Measurements from ENCODE around the gene SLC6A14. TPM values are rescaled to one million over a fixed set of nuclear protein-coding genes. Genes with fewer than 3 reads are reported as not detected.

SLC6A14 gene
- total and polyA plus RNA-seq, 2 of the 8 experiments (the other 6 are each of a cell fraction or from before 2014, with no cell fraction given) = not detected

DNA sequence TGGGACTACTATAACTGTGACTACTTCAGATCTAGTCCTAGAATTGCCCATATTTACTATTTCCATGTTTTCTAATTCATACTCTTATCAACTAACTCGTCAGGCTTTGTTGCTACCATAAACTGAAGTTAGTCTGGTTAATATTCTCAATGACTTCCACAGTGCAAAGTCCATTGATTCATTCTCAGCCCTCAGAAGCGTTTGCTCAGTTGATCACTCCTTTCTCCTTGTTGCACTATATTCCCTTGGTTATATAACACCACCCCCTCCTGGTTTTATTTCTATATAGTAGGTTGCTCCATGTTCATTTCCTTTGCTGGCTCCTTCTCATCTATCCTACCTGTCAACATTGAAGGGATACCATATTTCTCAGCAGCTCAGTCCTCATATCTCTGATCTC lies 27.2 kb upstream of the SLC6A14 start:
- Histone ChIP-seq H3K18ac (ENCODE audit: extremely low read depth, low read length) (no peak overlapping the region), H2BK20ac (ENCODE audit: low read length) (no peak overlapping the region), H3K79me1 (ENCODE audit: low read depth, low read length) (no peaks in the 10 kb centered on the region), H3K9me3 (ENCODE audit: insufficient read depth in 2 of 2, low read depth in 1 of 2, low read length in 1 of 2) (peaks cover 0 to 5% of the 10 kb centered on the region in 2 experiments; a peak in 1 of 4 replicates), H3K27ac (ENCODE audit: low read depth, low read length) (no peak overlapping the region), H3K4ac (replicated peaks; ENCODE audit: insufficient read length, low read depth, low read length) (no peak overlapping the region), H3K23me2 (ENCODE audit: low read depth, low read length) (no peaks in the 10 kb centered on the region), H4K91ac (replicated peaks; ENCODE audit: insufficient read length, low read length) (no peak overlapping the region), H3K36me3 (ENCODE audit: control insufficient read depth in 2 of 4, insufficient read depth in 4 of 4, low read length in 3 of 4) (no peaks in the 10 kb centered on the region), H3K4me3 (ENCODE audit: extremely low read depth in 1 of 4, insufficient read depth in 2 of 4, low read depth in 3 of 4, low read length in 4 of 4) (no peak overlapping the region), H4K20me1 (replicated peaks in 1 of 2; ENCODE audit: control insufficient read depth in 1 of 2, insufficient read depth in 2 of 2, low read length in 2 of 2) (no peaks in the 10 kb centered on the region), H2BK15ac (ENCODE audit: low read length) (no peak overlapping the region), H4K5ac (ENCODE audit: insufficient read length, low read depth, low read length) (no peak overlapping the region), H2BK12ac (ENCODE audit: low read depth, low read length) (no peak overlapping the region), H2BK5ac (ENCODE audit: low read depth, low read length) (no peak overlapping the region), H3K4me1 (replicated peaks in 1 of 4; ENCODE audit: control insufficient read depth in 3 of 4, insufficient read depth in 4 of 4, low read length in 3 of 4) (no peaks in the 10 kb centered on the region), H3K56ac (replicated peaks; ENCODE audit: insufficient read length, low read depth, low read length) (no peak overlapping the region), H3K79me2 (ENCODE audit: control insufficient read depth in 1 of 2, insufficient read depth in 2 of 2, low read length in 2 of 2) (no peaks in the 10 kb centered on the region), H4K8ac (ENCODE audit: extremely low read depth, insufficient read depth, low read length) (no peak overlapping the region), H3K23ac (ENCODE audit: insufficient read length) (no peak overlapping the region), H3K27me3 (replicated peaks in 1 of 4; ENCODE audit: control insufficient read depth in 3 of 4, extremely low read depth in 1 of 4, insufficient read depth in 3 of 4, low read length in 3 of 4) (no peaks in the 10 kb centered on the region), H3K14ac (ENCODE audit: insufficient read length) (no peak overlapping the region), H2AK5ac (ENCODE audit: low read depth, low read length) (no peak overlapping the region), H3K9ac (replicated peaks in 1 of 4; ENCODE audit: extremely low read depth in 1 of 4, low read depth in 3 of 4, low read length in 3 of 4) (no peak overlapping the region), H2BK120ac (replicated peaks; ENCODE audit: low read depth, low read length) (no peak overlapping the region), H3K4me2 (ENCODE audit: insufficient read depth in 1 of 2, low read depth in 2 of 2, low read length in 2 of 2) (no peak overlapping the region), H2AFZ (ENCODE audit: low read length) (no peak overlapping the region)
- CTCF ChIA-PET (ENCODE audit: partially characterized antibody) = no interaction called here
- POLR2A ChIA-PET (ENCODE audit: partially characterized antibody) = no interaction called here
- WGBS, 2 experiments (ENCODE audit: extremely low coverage in 1 of 2, insufficient coverage in 1 of 2, insufficient read length in 1 of 2, insufficient replicate concordance in 2 of 2, low coverage in 1 of 2, low lambda C conversion rate in 2 of 2, missing lambda C conversion rate in 1 of 2) = 94% methylated on average over 2 of the region's 2 CpGs; no CpG with 5 or more reads in 1 of the 2 experiments
- DNase-seq (ENCODE audit: low read depth in 1 of 2, low spot score in 2 of 2) (no peak), FAIRE-seq (no peak)
- no peak for TF ChIP-seq RXRA (IDR thresholded peaks at IDR 0.05; ENCODE audit: insufficient read depth, low read depth, low read length)
- no peak for TF ChIP-seq NANOG (IDR thresholded peaks at IDR 0.05; ENCODE audit: insufficient read depth, low read depth, low read length, poor library complexity, severe bottlenecking)
- no peak for TF ChIP-seq TCF12 (IDR thresholded peaks at IDR 0.05; ENCODE audit: low read depth, low read length)
- TF ChIP-seq CBX8 (IDR thresholded peaks at IDR 0.05; ENCODE audit: borderline replicate concordance, low read depth, low read length) = no peak
- TF ChIP-seq CBX5 (IDR thresholded peaks at IDR 0.05; ENCODE audit: low read depth, low read length) = no peak
- no peak for TF ChIP-seq SRF (IDR thresholded peaks at IDR 0.05; ENCODE audit: low read depth, low read length)
- TF ChIP-seq CTBP2 (IDR thresholded peaks at IDR 0.05; ENCODE audit: borderline replicate concordance, insufficient read depth, insufficient read length, low read length) = no peak
- TF ChIP-seq SIRT6 (IDR thresholded peaks at IDR 0.05; ENCODE audit: low read length) = no peak

Data from H1 (cell line).